Endothelial cell (in vitro differentiated cells): Measurements from ENCODE around the gene ASGR2. TPM values are rescaled to one million over a fixed set of nuclear protein-coding genes. Genes with fewer than 3 reads are reported as not detected.

Source experiments
- DNase-seq: peaks from one replicate; pipeline ENCODE4 v3.0.0; 2021; ENCODE audit warnings: low spot score
- H3K27ac Mint-ChIP-seq: one replicate; pipeline ENCODE4 v1.8.0; 2021; ENCODE audit warnings: mixed read lengths, inconsistent platforms; ENCODE audit not compliant: unreplicated experiment
- H3K27me3 Mint-ChIP-seq: one replicate; pipeline ENCODE4 v1.8.0; 2021; ENCODE audit warnings: mild to moderate bottlenecking, moderate library complexity, mixed read lengths, inconsistent platforms; ENCODE audit not compliant: unreplicated experiment
- H3K36me3 Mint-ChIP-seq: one replicate; pipeline ENCODE4 v1.8.0; 2021; ENCODE audit warnings: mild to moderate bottlenecking, low read depth, mixed read lengths, inconsistent platforms; ENCODE audit not compliant: unreplicated experiment
- H3K4me1 Mint-ChIP-seq: one replicate; pipeline ENCODE4 v1.8.0; 2021; ENCODE audit warnings: mild to moderate bottlenecking, mixed read lengths, inconsistent platforms; ENCODE audit not compliant: unreplicated experiment
- H3K4me3 Mint-ChIP-seq: one replicate; pipeline ENCODE4 v1.8.0; 2021; ENCODE audit warnings: mild to moderate bottlenecking, mixed read lengths, inconsistent platforms; ENCODE audit not compliant: unreplicated experiment
- H3K9me3 Mint-ChIP-seq: one replicate; pipeline ENCODE4 v1.8.0; 2021; ENCODE audit warnings: mixed read lengths, inconsistent platforms; ENCODE audit not compliant: unreplicated experiment
- CTCF ChIP-seq: fragments of 200-600 bp; sonication (generic); IDR thresholded peaks from one replicate; pipeline ENCODE4 v1.5.0; 2021; ENCODE audit warnings: antibody characterized with exemption; ENCODE audit not compliant: unreplicated experiment
- total RNA-seq: library from RNA; stranded (reverse); fragmentation: NEBNext Ultra II Directional; extraction: Animal tissue kit (Norgen Biotek cat#: 25700); gene quantifications from one replicate; pipeline ENCODE4 v1.2.1, GENCODE V29; 2021; ENCODE audit not compliant: unreplicated experiment

Gene ASGR2
- total RNA-seq, 1 donor from 2014 or later, result 0.41 TPM

- Mint-ChIP-seq H3K36me3 (peaks cover 3% of the 10 kb centered on the region), H3K9me3 (no peaks in the 10 kb centered on the region), H3K4me1 (peaks cover 24% of the 10 kb centered on the region), H3K4me3 (no peak overlapping the region), H3K27me3 (peaks cover 11% of the 10 kb centered on the region), H3K27ac (no peak overlapping the region)
- peak; percentile 74 for DNase-seq
- peak; percentile 96 for TF ChIP-seq CTCF
Observed at GRCh38 chr17:7136266-7136877, 21.8 kb upstream of the ASGR2 start.

- H3K27ac Mint-ChIP-seq, result peak overlapping the region; percentile 98
- no peak for TF ChIP-seq CTCF
- peak overlapping the region; percentile 75 for H3K4me3 Mint-ChIP-seq
- H3K9me3 Mint-ChIP-seq, result no peaks in the 10 kb centered on the region
- H3K4me1 Mint-ChIP-seq, result peaks cover 45% of the 10 kb centered on the region
- H3K36me3 Mint-ChIP-seq, result peaks cover 3% of the 10 kb centered on the region
- DNase-seq, result no peak
- peaks cover 12% of the 10 kb centered on the region for H3K27me3 Mint-ChIP-seq
Observed at GRCh38 chr17:7133916-7134315, 19.3 kb upstream of the ASGR2 start.

- H3K4me1 Mint-ChIP-seq, result peaks cover 48% of the 10 kb centered on the region
- H3K36me3 Mint-ChIP-seq, result peaks cover 3% of the 10 kb centered on the region
- H3K9me3 Mint-ChIP-seq, result no peaks in the 10 kb centered on the region
- TF ChIP-seq CTCF, result peak; percentile 46
- peak; percentile 54 for DNase-seq
- H3K4me3 Mint-ChIP-seq, result peak overlapping the region; percentile 75
- peak overlapping the region; percentile 98 for H3K27ac Mint-ChIP-seq
- H3K27me3 Mint-ChIP-seq, result peaks cover 12% of the 10 kb centered on the region
Observed at GRCh38 chr17:7133424-7133823, 18.8 kb upstream of the ASGR2 start.

GRCh38 chr17:7132511-7133094, 18.0 kb upstream of the ASGR2 start:
- H3K27me3 Mint-ChIP-seq, result peaks cover 12% of the 10 kb centered on the region
- H3K9me3 Mint-ChIP-seq, result no peaks in the 10 kb centered on the region
- peaks cover 3% of the 10 kb centered on the region for H3K36me3 Mint-ChIP-seq
- H3K4me1 Mint-ChIP-seq, result peaks cover 50% of the 10 kb centered on the region
- DNase-seq, result peak; percentile 69
- H3K27ac Mint-ChIP-seq, result peak overlapping the region; percentile 96
- peak overlapping the region; percentile 13 for H3K4me3 Mint-ChIP-seq
- TF ChIP-seq CTCF, result no peak

GRCh38 chr17:7131423-7131791, 16.8 kb upstream of the ASGR2 start:
- H3K4me3 Mint-ChIP-seq, result peak overlapping the region; percentile 83

More at GRCh38 chr17:7131423-7131791, 16.8 kb upstream of the ASGR2 start:
- Mint-ChIP-seq H3K36me3 (peaks cover 3% of the 10 kb centered on the region), H3K4me1 (peaks cover 50% of the 10 kb centered on the region), H3K27ac (peak overlapping the region; percentile 96), H3K27me3 (peaks cover 9% of the 10 kb centered on the region), H3K9me3 (no peaks in the 10 kb centered on the region)
- no peak for TF ChIP-seq CTCF
- DNase-seq, result no peak
